ENCODE data around the gene WDFY1.

WDFY1 gene

DNA sequence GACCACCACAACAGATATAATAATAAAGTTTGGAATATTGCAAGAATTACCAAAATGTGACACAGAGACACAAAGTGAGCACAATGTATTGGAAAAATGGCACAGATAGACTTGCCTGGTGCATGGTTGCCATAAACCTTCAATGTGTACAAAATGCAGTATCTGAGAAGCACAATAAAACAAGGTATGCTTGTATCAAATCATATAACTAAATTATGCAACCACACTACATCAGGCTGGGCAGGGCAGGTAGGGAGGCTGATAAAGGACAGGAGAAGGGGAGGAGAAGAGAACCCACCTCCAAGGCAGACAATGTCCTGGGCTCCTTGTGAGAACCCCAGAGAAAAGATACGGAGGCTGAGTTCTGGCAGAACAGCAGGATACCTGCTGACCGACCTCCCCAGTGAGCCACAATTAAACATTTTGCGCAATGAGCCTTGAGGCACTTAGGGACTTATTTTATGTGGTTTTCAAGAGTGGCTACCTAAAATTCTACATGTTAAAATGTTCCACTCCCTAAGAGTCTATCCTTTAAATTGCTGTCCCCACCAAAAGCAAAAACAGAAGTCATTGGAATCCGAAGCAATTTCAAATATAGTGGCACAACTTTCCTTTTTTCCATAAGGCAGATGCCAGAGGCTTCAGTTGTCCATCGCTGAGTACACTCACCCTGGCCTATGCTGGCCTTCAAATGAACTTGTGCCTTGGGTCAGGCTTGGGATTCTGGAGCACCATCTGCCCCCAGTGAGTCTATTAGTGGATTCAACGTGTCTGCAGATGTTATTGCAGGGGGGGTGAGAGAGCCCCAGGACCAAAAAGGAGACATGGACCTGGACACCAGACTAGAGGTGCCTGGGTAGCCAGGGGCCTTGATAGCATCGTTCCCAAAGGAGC, 16.8 kb downstream of the WDFY1 start:
- no peak for ATAC-seq

- no peak for ATAC-seq
These were observed 20.0 kb downstream of the WDFY1 start for GRCh38 chr2:223925106-223925505.

DNA sequence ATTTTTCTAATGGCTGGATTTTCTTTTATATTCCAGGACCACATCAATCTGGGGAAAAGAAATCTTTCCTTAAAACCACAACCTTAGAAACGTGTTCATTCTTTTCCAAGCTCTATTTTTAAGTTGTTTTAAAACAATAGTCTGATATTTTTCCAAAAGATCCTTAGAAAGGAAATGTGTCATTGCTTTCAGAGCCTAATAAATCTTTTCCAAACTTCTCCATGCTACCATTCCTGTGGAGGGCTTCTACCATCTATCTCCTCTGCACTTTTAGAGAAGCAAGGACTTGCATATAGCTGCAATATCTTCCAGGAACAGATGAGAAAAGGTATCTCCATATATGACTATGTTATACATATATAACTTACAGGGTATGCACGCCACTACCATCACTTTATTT, 21.2 kb downstream of the WDFY1 start:
- no peak for ATAC-seq

GRCh38 chr2:223922308-223922707, 22.8 kb downstream of the WDFY1 start:
- ATAC-seq = no peak

DNA sequence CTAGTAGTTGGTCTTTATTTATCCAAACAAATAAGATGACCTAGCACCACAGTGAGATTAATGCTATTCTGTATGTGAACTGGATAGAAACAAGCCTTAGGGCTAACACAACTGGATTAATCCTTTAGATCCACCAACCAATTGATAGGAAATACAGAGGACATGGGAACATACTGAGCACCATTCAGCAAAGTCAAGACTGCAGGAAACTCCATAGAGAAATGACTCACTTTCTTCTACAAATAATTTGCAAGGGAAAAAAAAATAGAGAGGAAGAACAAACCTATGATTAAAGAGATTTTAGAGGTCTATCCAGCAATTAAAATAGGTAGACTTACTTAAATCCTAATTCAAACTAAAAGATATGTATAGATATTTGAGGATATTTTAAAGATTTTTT, 23.9 kb downstream of the WDFY1 start:
- ATAC-seq = no peak

GRCh38 chr2:223920109-223920508, 25.0 kb downstream of the WDFY1 start:
- no peak for ATAC-seq

DNA sequence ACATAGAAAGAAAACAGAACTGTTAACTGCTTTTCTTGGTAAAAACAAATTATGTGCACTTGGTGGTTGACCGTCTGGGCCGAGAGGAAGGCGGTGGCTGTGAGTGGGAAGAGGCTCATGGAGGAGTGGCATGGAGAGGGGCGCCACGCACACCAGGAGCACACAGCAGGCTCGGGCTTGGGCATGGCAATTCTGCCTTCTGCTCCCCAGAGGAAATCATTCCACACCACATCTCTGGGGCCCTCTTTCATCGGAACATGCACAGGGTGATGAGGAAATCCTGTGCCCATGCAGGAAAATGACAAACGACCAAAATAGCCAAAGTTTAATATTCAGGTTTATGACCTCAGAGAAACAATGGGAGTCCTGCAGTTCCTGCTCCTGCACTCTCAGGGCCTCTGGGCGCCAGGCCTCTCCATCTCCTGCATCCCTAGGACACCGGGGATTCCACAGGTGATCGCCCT, 26.4 kb downstream of the WDFY1 start:
- ATAC-seq = no peak

- ATAC-seq = no peak
These were observed 28.8 kb downstream of the WDFY1 start for GRCh38 chr2:223916181-223916920.

DNA sequence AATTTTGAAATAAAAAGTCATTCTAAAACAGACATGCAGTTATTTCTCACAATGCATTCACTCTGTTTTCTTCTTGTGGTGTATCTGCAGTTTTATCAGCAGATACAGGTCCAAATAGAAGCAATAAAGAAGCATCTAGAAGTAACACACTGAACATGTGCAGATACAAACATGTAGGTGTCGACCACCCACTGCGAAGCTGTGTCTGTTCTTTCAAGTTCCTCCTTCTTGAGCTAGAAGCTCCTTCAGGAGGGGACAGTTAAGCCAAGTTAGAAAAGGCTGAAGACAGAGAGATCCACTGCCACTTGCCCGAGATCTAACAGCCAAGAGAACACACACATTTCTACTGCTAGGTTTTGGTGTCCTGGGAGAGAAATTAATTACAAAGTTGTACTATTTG, 30.1 kb downstream of the WDFY1 start:
- no peak for ATAC-seq

DNA sequence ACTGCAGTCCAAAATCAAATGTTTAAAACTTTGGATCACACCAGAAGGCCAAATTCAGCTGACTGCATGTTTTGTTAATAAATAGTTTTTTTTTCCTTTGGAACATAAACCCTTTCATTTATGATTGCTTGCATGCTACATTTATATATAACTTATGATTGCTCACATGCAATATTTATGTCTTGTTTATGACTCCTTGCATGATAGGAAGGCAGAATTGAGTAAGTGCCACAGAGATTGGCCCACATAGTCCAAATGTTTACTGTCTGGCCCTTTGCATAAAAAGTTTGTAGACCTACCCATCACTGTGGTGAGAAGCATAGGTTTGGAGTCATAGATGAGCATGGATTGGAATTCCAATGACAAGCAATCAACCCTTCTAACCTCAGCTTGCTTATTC, 30.8 kb downstream of the WDFY1 start:
- no peak for ATAC-seq

GRCh38 chr2:223909001-223909741, 36.0 kb downstream of the WDFY1 start:
- no peak for ATAC-seq

- no peak for ATAC-seq
These were observed 36.7 kb downstream of the WDFY1 start for GRCh38 chr2:223908304-223908998.

- ATAC-seq = no peak
These were observed 39.1 kb downstream of the WDFY1 start for GRCh38 chr2:223905996-223906395.

- ATAC-seq = no peak
These were observed 43.3 kb downstream of the WDFY1 start for GRCh38 chr2:223901854-223902253.

GRCh38 chr2:223901311-223901710, 43.8 kb downstream of the WDFY1 start:
- ATAC-seq = no peak

DNA sequence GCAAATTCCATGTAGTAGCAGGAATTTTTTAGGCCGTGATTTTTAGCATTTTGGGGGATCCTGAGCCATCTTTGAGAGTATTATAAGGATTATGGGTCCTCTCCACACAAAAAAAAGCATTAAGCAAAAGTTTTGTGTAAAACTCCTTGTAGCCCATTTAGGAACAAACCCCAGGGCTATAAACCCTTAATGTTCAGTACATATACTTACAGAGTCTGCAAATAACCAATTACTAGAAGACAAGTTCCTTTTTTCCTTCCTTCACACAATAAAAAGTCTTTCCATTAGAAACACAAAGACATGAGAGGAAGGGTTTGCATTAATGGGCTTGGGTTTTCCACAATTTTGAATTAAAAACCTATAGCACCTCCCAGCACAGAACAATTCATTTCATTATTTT, 44.6 kb downstream of the WDFY1 start:
- no peak for ATAC-seq

GRCh38 chr2:223900066-223900465, 45.1 kb downstream of the WDFY1 start:
- ATAC-seq = no peak

- peak in 1 of 2 donors; percentile 19 for ATAC-seq
These were observed 47.3 kb downstream of the WDFY1 start for GRCh38 chr2:223897669-223898330.

DNA sequence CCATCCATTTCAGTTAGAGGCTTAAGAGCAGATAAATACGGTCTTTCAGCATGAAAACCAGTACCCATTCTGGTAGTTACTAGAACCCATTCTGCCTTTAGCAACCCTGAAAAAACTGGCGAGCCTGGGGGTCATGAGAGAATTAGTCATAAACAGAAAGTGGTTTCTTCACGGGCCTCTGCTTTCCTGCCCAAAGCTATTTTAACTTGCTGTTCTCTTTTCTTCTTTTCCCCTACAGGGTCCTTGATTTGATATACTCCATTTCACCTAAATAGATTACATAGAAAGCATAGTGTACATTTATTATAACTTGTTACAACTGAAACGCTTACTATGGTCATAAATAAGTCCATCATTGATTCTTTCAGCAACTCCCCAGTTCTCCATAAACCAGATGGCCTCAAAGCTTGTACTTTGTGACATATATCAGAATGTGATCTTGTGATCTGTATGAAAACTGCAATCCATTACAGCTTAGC, 48.3 kb downstream of the WDFY1 start:
- ATAC-seq = peak; percentile 30 to 33

GRCh38 chr2:223894968-223895367, 50.2 kb downstream of the WDFY1 start:
- ATAC-seq = no peak

DNA sequence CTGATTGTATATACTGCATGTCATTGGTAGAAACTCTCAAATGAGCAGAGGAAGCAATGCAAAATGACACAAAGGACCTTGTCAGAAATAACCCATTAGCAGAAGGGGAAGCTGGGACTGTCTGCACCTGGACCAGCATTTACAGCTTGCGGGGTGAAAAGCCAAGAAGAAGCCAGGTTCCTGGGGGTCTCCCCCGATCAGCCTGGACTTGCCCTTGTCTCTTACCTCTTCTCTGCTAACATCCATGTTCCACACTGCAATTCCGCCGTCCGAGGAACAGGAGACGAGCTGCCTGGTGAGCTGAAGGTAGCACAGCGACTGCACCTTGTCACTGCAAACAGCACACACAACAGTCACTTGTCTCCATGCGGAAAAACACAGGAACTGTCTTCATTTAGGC, 51.1 kb downstream of the WDFY1 start:
- no peak for ATAC-seq

DNA sequence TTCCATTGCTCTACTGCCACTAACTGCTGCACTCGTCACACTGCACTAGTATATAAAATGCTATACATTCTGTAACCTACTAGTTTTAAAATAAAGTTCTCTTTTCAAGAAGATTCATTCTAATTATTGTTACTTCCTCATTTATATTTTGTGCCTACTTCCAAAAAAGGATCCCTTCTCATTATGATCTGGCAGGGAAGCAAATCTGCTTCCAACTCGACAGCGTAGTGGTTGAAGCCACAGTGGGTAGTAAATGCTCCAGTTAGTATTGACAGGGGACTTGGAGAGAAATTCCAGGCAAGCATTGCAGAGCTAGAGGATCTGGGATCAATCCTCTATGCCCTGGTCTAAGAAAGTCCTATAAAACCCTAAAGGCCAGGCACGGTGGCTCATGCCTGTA, 54.4 kb downstream of the WDFY1 start:
- ATAC-seq = no peak
